Measurements from ENCODE around the gene PLAA. TPM values are rescaled to one million over a fixed set of nuclear protein-coding genes. Genes with fewer than 3 reads are reported as not detected.

Gene PLAA
- 10 to 100 TPM; 34.4 to 49.8 (median 38.5) TPM for total RNA-seq

DNA sequence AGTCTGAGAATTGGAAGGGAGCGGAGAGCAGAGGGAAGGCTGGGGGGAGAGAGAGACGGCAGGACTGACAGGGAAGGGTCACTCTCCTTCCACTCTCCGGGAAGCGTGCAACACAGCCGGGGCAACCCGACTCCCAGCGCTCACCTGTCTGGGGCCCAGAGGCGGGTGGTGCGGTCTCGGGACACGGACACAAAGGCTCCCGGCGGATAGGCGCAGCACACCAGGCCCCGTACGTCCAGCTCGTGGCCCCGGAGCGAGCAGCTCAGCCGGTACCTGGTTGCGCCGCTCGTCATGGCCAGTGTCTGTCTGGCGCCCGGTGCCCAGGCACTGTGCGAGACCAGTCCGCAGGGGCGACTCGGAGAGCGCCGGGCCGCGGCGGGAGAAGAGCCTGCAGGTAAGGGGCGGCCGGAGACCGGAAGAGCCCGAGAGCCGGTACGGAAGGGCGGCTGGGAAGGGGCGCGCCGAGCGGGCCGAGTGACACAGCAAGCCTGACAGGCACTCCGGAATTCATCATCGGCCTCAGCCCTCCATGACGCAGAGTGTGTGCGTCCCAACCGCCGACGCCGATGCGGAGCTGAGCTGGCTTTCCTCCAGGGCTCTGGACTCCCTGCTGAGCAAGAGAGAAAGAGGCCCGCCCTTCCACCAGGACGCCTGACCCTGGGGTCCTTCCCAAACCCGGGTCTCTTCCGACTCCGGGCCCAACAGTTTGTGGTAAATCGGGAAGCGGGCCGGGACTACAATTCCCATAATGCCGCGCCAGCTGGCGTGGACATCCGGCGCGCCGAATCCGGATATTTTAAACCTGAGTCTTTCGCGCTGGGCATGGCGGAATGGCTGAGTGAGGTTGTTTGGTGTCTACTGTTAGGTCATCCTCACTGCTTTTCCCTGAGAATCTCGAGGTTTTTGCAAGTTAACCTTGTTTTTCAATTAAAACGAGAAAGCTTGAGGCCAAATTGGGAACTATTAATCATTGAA lies at the start of gene PLAA:
PLAA (minus strand) TSS at position 490 of the 975 bp plus-strand sequence; CDS start at position 293, 197 bp downstream.
- in situ Hi-C loops (cut with MboI; ENCODE audit: low pct_unique_long_range_greater_than_20kb in 2 of 9, low sequenced_read_pairs in 9 of 9, unreplicated experiment in 9 of 9): no loop called here
- H3K27ac ChIP-seq: peak within 1 kb of the TSS; percentile 99 to 100
- H3K4me3 ChIP-seq: peak within 1 kb of the TSS; percentile 76 to 99 (median 97)
- ATAC-seq (replicated peaks in 6 of 8): peak; percentile 97 to 98 (median 98)
- H3K4me1 ChIP-seq (replicated peaks in 1 of 2): peaks cover 7 to 20% of the 10 kb centered on the region in 2 donors
- WGBS, 10 experiments: 0 to 4% (median 0%) methylated on average over 1 to 19 of the region's 76 CpGs

DNA sequence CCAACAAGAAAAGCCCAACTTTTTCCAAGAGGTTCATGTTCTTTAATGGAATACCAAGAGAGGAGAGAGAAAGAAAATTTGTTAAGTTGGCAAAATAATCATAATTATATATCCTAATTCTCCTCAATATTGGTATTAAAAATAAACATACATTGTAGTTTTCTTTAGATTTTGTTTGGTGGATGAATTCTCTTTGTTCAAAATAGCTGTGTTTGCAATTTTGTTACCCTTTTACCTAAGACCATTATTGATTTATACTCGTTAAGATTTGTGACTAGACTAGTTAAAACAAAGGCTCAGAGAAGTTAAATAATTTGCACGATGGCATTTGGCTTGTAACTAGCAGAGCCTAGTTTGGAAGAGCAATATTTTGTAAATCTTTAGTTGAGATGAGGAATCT lies 48.8 kb upstream of the PLAA start:
- H3K27ac ChIP-seq: no peak overlapping the region
- no peak overlapping the region for H3K4me3 ChIP-seq
- 40 to 100% (median 80%) methylated on average over 2 of the region's 2 CpGs; no CpG with 5 or more reads in 1 of the 10 experiments for WGBS, 10 experiments
- in situ Hi-C loops (cut with MboI; ENCODE audit: low pct_unique_long_range_greater_than_20kb in 2 of 9, low sequenced_read_pairs in 9 of 9, unreplicated experiment in 9 of 9): no loop called here
- no peaks in the 10 kb centered on the region for H3K4me1 ChIP-seq (replicated peaks in 1 of 2)
- no peak for ATAC-seq (replicated peaks in 6 of 8)

DNA sequence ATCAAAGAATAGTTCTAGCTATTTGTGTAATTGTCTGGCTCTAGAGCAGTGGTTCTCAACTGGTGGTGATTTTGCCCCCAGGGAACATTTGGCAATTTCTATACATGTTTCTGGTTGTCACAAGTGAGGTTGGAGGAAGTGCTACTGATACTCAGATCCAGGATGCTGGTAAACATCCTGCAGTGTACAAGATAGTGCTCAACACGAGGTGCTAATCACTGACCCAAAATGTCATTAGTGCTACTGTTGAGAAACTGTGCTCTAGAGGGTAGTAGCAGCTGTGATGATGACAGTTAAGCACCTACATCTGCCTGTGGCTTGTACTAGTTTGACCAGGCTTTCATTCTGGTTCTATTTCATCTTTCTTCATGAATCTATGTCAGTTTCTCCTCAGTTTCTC lies 36.3 kb upstream of the PLAA start:
- 40 to 83% (median 56%) methylated on average over 1 of the region's 1 CpG; no CpG with 5 or more reads in 5 of the 10 experiments for whole genome bisulfite sequencing, 10 experiments
- Histone ChIP-seq H3K4me1 (replicated peaks in 1 of 2) (no peaks in the 10 kb centered on the region), H3K27ac (no peak overlapping the region), H3K4me3 (no peak overlapping the region)
- in situ Hi-C loops (cut with MboI; ENCODE audit: low pct_unique_long_range_greater_than_20kb in 2 of 9, low sequenced_read_pairs in 9 of 9, unreplicated experiment in 9 of 9): no loop called here
- ATAC-seq (replicated peaks in 6 of 8): no peak

DNA sequence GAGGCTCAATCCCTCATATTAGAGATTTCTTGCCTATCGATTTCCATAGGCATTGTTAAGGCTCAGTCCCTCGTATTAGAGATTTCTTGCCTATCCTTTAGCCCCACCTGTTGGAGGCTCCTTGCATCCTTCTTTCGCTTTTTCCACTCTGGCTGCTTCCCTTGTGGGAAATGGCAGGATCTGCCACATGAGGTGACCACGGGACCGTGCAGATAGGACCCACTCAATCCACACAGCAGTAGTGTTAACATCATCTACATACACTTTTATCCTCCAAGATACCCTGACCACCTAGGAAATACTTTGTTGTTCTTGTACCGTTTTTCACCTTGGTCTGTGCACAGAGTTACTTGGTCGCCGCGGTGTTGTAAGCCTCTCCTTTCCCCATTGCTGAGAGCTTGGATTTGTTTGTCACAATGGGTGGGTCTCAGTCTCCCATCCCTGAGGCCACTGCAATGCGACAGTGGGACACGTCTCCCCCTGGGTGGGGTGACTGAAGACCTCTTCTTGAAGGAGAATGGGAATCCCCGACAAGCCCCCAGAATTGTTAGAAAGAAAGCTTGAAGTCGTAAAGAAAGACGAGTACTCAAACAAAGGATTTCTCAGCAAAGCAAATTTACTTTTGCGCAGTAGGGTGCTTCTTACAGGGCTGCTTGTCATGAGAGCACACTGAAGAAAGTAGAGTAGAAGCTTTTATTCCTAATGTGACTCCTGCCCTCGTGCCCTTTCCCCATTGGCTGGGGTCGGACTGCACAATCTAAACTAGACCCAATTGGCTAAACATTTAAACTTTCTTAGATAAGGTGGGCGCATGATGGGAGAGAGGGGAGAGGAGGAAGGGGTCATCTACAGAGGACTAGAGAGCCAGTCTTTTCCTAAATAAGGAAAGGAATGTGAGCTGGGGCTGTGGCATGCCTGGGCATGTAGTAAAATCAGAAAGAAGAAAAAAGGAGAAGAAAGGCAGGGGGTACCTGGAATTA lies 29.0 kb upstream of the PLAA start:
- Histone ChIP-seq H3K27ac (no peak overlapping the region), H3K4me1 (replicated peaks in 1 of 2) (no peaks in the 10 kb centered on the region), H3K4me3 (no peak overlapping the region)
- in situ Hi-C loops (cut with MboI; ENCODE audit: low pct_unique_long_range_greater_than_20kb in 2 of 9, low sequenced_read_pairs in 9 of 9, unreplicated experiment in 9 of 9): no loop called here
- WGBS, 10 experiments: 59 to 100% (median 88%) methylated on average over 1 to 18 of the region's 18 CpGs
- ATAC-seq (replicated peaks in 6 of 8): peak in 4 of 8 experiments; percentile 14 to 85 (median 70)

DNA sequence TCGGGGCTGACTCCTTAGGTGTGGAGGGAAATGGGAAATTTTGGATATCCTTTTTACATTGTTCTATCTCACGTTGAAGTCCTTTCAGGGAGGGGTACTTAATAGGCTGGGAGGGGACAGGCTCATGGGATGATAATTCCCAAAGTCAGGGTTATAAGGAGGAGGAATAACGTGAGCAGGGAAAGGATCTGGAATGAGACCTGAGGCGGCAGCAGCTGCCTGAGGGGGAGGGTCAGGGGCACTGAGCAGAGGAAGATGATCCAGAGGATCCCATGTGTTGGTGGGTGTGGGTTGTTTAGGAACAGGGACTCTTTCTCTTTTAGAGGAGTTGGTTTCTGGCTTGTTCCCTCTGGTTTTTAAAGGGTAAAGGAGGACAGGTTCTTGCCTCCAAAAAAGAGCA lies 27.9 kb upstream of the PLAA start:
- H3K4me3 ChIP-seq: no peak overlapping the region
- ATAC-seq (replicated peaks in 6 of 8): no peak
- no peak overlapping the region for H3K27ac ChIP-seq
- in situ Hi-C loops (cut with MboI; ENCODE audit: low pct_unique_long_range_greater_than_20kb in 2 of 9, low sequenced_read_pairs in 9 of 9, unreplicated experiment in 9 of 9): no loop called here
- H3K4me1 ChIP-seq (replicated peaks in 1 of 2): no peaks in the 10 kb centered on the region
- 50 to 100% (median 83%) methylated on average over 1 to 4 of the region's 4 CpGs; no CpG with 5 or more reads in 3 of the 10 experiments for WGBS, 10 experiments

DNA sequence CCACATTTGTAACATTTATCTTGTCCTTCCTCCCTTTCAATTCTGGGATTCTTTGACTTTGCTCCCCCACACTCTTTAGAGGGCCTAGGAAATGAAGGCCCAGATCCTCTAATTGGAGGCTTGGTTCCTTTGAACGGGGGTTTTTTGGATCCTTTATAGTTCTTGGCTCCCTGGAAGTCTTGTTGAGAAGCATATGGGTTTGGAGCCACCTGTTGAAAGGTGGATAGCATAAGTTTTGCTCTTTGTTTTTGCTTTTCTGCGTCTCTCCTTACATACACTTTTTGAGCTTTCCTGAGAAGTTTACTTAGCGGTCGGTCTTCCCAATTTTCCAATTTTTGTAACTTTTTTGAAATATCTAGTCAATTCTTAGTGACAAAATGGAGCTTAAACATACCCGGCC lies 26.9 kb upstream of the PLAA start:
- WGBS, 10 experiments: 85 to 100% (median 96%) methylated on average over 3 to 5 of the region's 5 CpGs; no CpG with 5 or more reads in 1 of the 10 experiments
- ATAC-seq (replicated peaks in 6 of 8): no peak
- in situ Hi-C loops (cut with MboI; ENCODE audit: low pct_unique_long_range_greater_than_20kb in 2 of 9, low sequenced_read_pairs in 9 of 9, unreplicated experiment in 9 of 9): no loop called here
- Histone ChIP-seq H3K4me3 (no peak overlapping the region), H3K4me1 (replicated peaks in 1 of 2) (no peaks in the 10 kb centered on the region), H3K27ac (no peak overlapping the region)

DNA sequence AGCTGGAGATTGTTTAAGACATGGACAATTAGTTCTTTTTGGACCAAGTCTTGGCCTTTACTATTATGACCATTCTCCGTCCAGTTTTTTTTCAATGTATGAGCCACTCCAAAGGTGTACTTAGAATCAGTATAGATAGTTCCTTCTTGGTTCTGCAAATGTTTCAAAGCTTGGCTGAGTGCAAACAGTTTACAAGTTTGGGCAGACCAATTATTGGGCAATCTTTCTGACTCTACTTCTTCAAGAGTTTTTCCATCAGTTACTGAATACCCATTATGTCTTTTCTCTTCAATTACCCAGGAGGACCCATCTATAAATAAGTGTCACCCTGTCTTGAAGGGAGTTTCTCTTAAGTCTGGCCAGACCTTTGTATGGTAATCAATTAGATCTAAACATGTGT lies 24.7 kb upstream of the PLAA start:
- H3K27ac ChIP-seq: no peak overlapping the region
- no peak overlapping the region for H3K4me3 ChIP-seq
- no peak for ATAC-seq (replicated peaks in 6 of 8)
- in situ Hi-C loops (cut with MboI; ENCODE audit: low pct_unique_long_range_greater_than_20kb in 2 of 9, low sequenced_read_pairs in 9 of 9, unreplicated experiment in 9 of 9): no loop called here
- 100% methylated on average over 1 of the region's 1 CpG; no CpG with 5 or more reads in 2 of the 10 experiments for WGBS, 10 experiments
- no peaks in the 10 kb centered on the region for H3K4me1 ChIP-seq (replicated peaks in 1 of 2)

DNA sequence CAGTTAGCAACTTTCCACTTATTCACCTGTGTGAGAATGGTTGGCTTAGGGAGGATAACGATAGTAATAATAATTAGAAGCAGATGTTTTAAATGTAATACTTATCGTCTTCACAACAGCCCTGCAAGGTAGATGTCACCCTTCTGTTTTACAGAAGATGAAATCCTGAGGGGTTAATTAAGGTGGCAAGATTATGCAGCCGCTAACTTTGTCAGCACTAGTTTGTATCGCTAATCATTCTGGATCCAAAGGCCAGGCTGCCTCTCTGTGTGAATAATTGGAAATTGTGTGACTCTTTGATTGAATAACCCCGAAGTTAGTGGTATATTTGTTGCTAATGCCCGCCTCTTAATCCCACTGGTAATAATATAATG lies 9.8 kb upstream of the PLAA start:
- H3K27ac ChIP-seq: peak overlapping the region; percentile 54 to 82
- WGBS, 10 experiments: 7 to 60% (median 23%) methylated on average over 2 to 5 of the region's 6 CpGs; no CpG with 5 or more reads in 3 of the 10 experiments
- no peak for ATAC-seq (replicated peaks in 6 of 8)
- peaks cover 7 to 8% of the 10 kb centered on the region in 2 donors for H3K4me1 ChIP-seq (replicated peaks in 1 of 2)
- in situ Hi-C loops (cut with MboI; ENCODE audit: low pct_unique_long_range_greater_than_20kb in 2 of 9, low sequenced_read_pairs in 9 of 9, unreplicated experiment in 9 of 9): no loop called here
- peak overlapping the region; percentile 42 to 64 (median 52) for H3K4me3 ChIP-seq

DNA sequence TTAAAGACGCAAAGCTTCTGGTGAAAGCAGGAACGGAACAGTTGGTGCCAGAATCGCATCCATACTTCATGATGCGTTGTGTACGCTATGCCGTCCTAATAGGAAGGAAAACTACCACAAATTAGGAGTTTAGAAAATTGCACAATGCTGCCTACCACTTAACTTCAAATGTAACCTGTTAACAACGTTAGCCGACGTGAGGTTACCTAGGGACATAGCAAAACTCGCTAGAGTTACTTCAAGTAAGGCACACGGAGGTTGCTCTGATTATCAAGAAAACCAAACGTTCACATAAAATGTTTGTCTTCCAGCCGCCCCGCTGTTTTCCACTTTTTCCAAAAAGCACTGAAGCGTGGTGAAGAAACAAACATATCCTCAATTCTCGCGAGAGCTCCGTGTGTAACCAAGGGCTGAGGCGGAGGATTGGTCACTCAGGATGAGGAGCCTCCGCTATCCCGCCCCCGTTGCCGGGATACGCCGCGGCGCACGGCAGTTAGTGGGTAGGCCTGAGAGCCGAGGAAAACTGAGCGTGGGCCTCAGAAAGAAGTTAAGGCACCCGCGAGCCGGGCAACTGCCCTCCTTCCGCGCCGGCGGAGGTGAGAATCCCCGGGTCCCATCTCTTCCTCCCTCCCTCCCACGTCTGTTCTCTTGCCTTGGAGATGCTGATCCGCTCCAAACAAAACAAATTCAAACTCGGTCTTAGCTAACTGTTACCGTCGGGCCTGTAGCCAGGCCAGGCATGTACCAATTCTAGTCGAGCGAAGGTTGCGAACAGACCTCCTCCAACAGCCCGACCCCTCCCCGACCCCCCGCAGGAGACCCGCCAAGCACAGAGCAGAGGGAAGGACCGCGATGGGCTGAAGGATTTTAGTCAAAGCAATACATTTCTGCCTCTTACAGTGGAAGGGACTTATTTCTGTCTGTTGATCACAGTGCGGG lies 9.1 kb upstream of the PLAA start, which contains the start of gene IFT74:
IFT74 (plus strand) TSS at position 492 of the 939 bp plus-strand sequence. CDS start 5,556 bp downstream, outside the sequence.
- WGBS, 10 experiments: 0 to 24% (median 4%) methylated on average over 1 to 22 of the region's 53 CpGs
- peak; percentile 99 to 100 (median 100) for ATAC-seq (replicated peaks in 6 of 8)
- in situ Hi-C loops (cut with MboI; ENCODE audit: low pct_unique_long_range_greater_than_20kb in 2 of 9, low sequenced_read_pairs in 9 of 9, unreplicated experiment in 9 of 9): no loop called here
- H3K4me3 ChIP-seq: peak within 1 kb of the TSS; percentile 42 to 64 (median 52)
- H3K27ac ChIP-seq: peak within 1 kb of the TSS; percentile 54 to 82
- H3K4me1 ChIP-seq (replicated peaks in 1 of 2): peaks cover 7 to 8% of the 10 kb centered on the region in 2 donors

DNA sequence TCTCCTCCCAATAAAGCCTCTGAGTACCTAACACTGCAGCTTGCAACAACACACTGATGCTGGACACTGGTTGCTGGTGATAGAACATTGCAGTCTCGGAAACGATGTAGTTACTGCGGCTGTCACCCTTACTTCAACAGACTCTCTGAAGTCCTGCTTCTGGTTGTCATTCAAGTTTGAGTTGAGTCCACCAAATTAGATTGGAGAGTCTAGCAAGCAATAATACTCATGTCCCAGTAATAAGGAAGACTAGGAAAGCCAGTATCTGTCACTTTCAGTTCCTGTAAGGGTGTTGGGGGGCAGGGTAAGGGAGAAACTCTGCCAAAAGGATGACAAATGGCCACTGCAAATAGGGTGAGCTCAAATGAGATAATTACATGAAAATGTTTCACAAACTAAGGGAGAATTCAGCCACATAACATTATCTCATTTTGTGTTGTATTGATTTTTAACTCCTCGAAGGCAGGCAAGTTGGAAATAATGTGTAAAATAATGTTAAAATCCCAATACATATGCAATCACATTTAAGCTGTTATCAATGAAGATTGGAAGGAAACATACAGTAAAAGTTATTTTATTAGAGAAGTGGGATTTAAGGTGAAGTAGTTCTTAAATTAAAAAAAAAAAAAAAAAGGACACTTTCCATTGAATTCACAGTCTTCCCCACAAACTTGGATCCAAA lies 8.3 kb upstream of the PLAA start:
- 11 to 77% (median 71%) methylated on average over 1 to 4 of the region's 4 CpGs for WGBS, 10 experiments
- peaks cover 7 to 8% of the 10 kb centered on the region in 2 donors for H3K4me1 ChIP-seq (replicated peaks in 1 of 2)
- H3K27ac ChIP-seq: no peak overlapping the region
- in situ Hi-C loops (cut with MboI; ENCODE audit: low pct_unique_long_range_greater_than_20kb in 2 of 9, low sequenced_read_pairs in 9 of 9, unreplicated experiment in 9 of 9): no loop called here
- H3K4me3 ChIP-seq: peak overlapping the region; percentile 42 to 64 (median 52)
- peak in 1 of 8 experiments; percentile 2 for ATAC-seq (replicated peaks in 6 of 8)

DNA sequence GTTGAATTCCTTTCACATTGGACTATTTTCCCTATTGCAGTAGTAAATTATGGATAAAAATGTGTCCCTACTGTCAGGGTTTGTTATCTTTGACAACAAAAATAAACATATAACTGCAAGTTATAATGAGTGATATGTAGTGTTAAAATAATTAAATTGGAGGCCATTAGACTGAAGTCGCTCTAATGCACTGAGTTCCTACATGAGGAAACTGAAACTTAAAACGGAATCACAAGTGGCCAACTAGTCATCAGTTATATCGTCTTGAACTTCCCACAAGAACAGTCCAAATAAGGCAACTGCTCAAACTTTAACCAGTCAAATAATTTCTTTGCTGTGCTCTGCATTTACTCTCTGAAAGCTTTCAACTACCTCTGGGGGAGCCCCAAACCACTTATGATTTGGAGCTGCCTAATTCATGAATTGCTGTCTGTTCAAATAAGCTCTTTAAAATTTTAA lies 7.0 kb upstream of the PLAA start:
- in situ Hi-C loops (cut with MboI; ENCODE audit: low pct_unique_long_range_greater_than_20kb in 2 of 9, low sequenced_read_pairs in 9 of 9, unreplicated experiment in 9 of 9): no loop called here
- Histone ChIP-seq H3K27ac (no peak overlapping the region), H3K4me3 (no peak overlapping the region), H3K4me1 (replicated peaks in 1 of 2) (peaks cover 7 to 8% of the 10 kb centered on the region in 2 donors)
- ATAC-seq (replicated peaks in 6 of 8): no peak
- WGBS, 10 experiments: 79 to 100% (median 86%) methylated on average over 1 to 3 of the region's 3 CpGs; no CpG with 5 or more reads in 3 of the 10 experiments

Data from motor neuron (in vitro differentiated cells).